ENCODE data around the gene APOBEC3A. TPM values are rescaled to one million over a fixed set of nuclear protein-coding genes. Genes with fewer than 3 reads are reported as not detected.
"Not testable (repeated sequence)": the region's sequence is repeated elsewhere in the genome, so short reads cannot be mapped to it uniquely, and the experiment has no call there.

APOBEC3A gene
- total RNA-seq, 1 experiment from 2014 or later = not detected

DNA sequence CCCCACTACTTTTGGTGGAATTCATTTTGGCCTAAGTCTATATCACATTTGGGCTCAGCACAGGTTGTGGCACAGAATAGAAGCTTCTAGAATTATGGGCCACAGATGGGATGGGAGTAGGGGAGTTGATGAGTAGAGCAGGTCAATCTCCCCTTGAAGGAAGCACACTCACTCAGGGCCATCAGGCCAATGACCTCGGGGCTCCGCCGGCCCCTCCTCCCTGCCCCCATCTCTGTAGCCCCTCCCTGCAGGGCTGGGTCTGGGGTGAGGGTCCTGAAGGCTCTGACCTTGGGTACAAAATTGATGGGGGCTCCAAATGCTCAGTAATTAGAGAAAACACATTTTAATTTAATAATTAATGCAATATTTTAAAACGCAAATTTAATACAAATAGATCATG, 3.3 kb downstream of the APOBEC3A start:
- not testable (repeated sequence) for DNase-seq; H3K27me3 ChIP-seq (ENCODE audit: control insufficient read depth, insufficient read depth, low read length)

GRCh38 chr22:38963291-38963738, 5.9 kb downstream of the APOBEC3A start:
- H3K27me3 ChIP-seq (ENCODE audit: control insufficient read depth, insufficient read depth, low read length); H3K4me3 ChIP-seq (ENCODE audit: insufficient read depth, low read depth, low read length); DNase-seq; H3K36me3 ChIP-seq (replicated peaks; ENCODE audit: control insufficient read depth, insufficient read depth, low read length): not testable (repeated sequence)

More for the DNA sequence above, 3.3 kb downstream of the APOBEC3A start:
- H3K4me3 ChIP-seq (ENCODE audit: insufficient read depth, low read depth, low read length); H3K36me3 ChIP-seq (replicated peaks; ENCODE audit: control insufficient read depth, insufficient read depth, low read length): not testable (repeated sequence)

- Histone ChIP-seq H3K4me3 (ENCODE audit: insufficient read depth, low read depth, low read length) (no peak overlapping the region), H3K27me3 (ENCODE audit: control insufficient read depth, insufficient read depth, low read length) (no peaks in the 10 kb centered on the region), H3K36me3 (replicated peaks; ENCODE audit: control insufficient read depth, insufficient read depth, low read length) (no peaks in the 10 kb centered on the region)
- DNase-seq = peak; percentile 66
Measured at GRCh38 chr22:38963872-38964271, 6.5 kb downstream of the APOBEC3A start.

DNA sequence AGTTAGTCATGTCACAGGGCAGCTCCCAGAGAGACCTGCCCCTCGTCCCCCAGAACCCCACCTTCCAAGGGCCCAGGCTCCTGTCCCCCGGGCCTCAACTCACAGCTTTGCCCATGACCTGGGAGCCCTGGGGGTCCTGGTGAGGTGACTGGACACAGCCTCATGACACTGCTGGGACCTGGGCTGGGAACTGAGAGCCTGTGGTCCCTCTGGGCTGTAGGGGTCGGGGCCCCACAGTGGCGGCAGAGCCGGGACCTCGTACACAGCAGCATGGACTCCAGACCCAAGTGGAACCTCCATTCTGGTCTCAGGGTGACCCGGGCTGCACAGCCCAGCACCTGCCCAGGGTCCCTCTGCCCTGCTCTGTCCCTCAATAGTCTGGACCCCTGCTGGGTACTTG, 6.9 kb downstream of the APOBEC3A start:
- DNase-seq = peak; percentile 39
- Histone ChIP-seq H3K4me3 (ENCODE audit: insufficient read depth, low read depth, low read length) (no peak overlapping the region), H3K36me3 (replicated peaks; ENCODE audit: control insufficient read depth, insufficient read depth, low read length) (no peaks in the 10 kb centered on the region), H3K27me3 (ENCODE audit: control insufficient read depth, insufficient read depth, low read length) (no peaks in the 10 kb centered on the region)

GRCh38 chr22:38964989-38965388, 7.6 kb downstream of the APOBEC3A start:
- no peaks in the 10 kb centered on the region for H3K27me3 ChIP-seq (ENCODE audit: control insufficient read depth, insufficient read depth, low read length)
- H3K36me3 ChIP-seq (replicated peaks; ENCODE audit: control insufficient read depth, insufficient read depth, low read length) = no peaks in the 10 kb centered on the region
- no peak overlapping the region for H3K4me3 ChIP-seq (ENCODE audit: insufficient read depth, low read depth, low read length)
- DNase-seq = no peak

DNA sequence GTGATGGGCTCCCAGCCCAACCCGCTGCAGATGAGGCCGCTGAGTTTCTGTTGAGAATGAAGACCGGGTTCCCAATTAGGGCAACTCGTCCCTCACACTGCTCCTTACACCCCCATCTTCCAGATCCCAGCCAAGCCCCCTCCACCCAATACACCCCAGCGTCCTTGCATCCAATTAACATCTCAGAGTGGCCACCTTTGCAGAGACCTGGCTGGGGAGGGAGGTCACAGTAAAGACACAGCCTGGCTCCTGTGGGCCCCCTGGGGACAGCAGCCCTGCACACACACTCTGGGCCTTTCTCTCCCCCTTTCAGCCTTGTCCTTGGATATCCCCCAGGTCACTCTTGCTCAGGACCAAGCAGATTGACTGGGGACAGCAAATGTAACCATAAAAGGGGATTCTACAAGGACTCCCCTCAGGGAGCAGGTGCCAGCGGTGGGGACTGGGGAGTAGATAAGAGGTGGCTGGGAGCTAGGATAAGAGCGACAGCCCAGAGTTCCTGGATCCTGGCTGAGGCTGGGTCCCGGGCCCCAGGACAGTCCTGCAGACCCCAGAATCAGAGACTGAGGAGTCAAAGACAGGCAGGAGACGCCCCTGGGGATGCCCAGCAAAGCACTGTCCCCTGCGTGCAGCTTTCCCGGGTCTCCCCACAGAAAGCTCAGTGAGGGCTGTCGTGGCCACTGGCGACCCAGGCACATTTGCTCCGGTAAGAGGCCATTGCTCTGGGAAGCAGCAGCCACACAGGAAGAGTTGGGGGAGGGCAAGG, 8.4 kb downstream of the APOBEC3A start:
- Histone ChIP-seq H3K36me3 (replicated peaks; ENCODE audit: control insufficient read depth, insufficient read depth, low read length) (no peaks in the 10 kb centered on the region), H3K27me3 (ENCODE audit: control insufficient read depth, insufficient read depth, low read length) (no peaks in the 10 kb centered on the region), H3K4me3 (ENCODE audit: insufficient read depth, low read depth, low read length) (no peak overlapping the region)
- peak; percentile 71 for DNase-seq

DNA sequence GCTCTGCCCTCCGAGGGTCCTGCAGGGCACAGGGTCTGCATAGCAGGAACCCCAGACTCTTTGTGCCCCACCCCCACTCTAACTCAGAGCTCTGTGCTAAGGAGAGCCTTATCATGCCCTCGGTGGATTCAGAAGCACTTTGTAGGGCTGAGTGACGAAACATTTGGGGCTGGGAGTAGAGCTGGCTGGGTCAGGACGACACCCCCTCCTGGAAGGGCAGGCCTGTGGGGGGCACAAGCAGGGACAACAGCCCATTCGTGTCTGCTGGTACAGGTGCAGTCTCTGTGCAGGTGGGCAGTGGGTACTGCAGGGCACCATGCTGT, 8.9 kb downstream of the APOBEC3A start:
- DNase-seq = peak; percentile 50
- no peaks in the 10 kb centered on the region for H3K36me3 ChIP-seq (replicated peaks; ENCODE audit: control insufficient read depth, insufficient read depth, low read length)
- H3K4me3 ChIP-seq (ENCODE audit: insufficient read depth, low read depth, low read length) = no peak overlapping the region
- no peaks in the 10 kb centered on the region for H3K27me3 ChIP-seq (ENCODE audit: control insufficient read depth, insufficient read depth, low read length)

GRCh38 chr22:38966942-38967341, 9.5 kb downstream of the APOBEC3A start:
- H3K27me3 ChIP-seq (ENCODE audit: control insufficient read depth, insufficient read depth, low read length) = no peaks in the 10 kb centered on the region
- peak; percentile 45 for DNase-seq
- no peak overlapping the region for H3K4me3 ChIP-seq (ENCODE audit: insufficient read depth, low read depth, low read length)

GRCh38 chr22:38967451-38968450, 10.3 kb downstream of the APOBEC3A start:
- H3K4me3 ChIP-seq (ENCODE audit: insufficient read depth, low read depth, low read length) = no peak overlapping the region
- DNase-seq = no peak
- no peaks in the 10 kb centered on the region for H3K36me3 ChIP-seq (replicated peaks; ENCODE audit: control insufficient read depth, insufficient read depth, low read length)
- no peaks in the 10 kb centered on the region for H3K27me3 ChIP-seq (ENCODE audit: control insufficient read depth, insufficient read depth, low read length)

More at GRCh38 chr22:38966942-38967341, 9.5 kb downstream of the APOBEC3A start:
- H3K36me3 ChIP-seq (replicated peaks; ENCODE audit: control insufficient read depth, insufficient read depth, low read length) = no peaks in the 10 kb centered on the region

DNA sequence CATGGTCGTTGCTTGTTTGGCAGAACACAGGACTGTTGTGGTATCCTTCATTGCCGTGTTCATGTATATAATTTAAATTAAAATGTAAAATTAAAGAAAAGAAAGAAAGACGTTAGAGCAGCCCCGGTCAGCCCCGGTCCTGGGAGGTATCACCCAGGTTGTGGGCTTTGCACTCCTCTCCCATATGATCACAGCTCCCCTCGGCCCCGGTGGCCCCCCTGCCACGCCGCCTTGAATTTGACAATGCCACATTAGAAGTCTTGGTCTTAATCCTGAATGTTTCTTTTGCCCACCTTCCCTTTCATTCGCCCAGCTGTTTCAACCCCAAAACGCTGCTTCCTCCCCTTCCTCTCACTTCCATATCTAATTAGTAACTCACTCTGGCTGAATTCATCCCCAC, 11.4 kb downstream of the APOBEC3A start:
- DNase-seq = no peak
- Histone ChIP-seq H3K27me3 (ENCODE audit: control insufficient read depth, insufficient read depth, low read length) (no peaks in the 10 kb centered on the region), H3K36me3 (replicated peaks; ENCODE audit: control insufficient read depth, insufficient read depth, low read length) (no peaks in the 10 kb centered on the region), H3K4me3 (ENCODE audit: insufficient read depth, low read depth, low read length) (no peak overlapping the region)

DNA sequence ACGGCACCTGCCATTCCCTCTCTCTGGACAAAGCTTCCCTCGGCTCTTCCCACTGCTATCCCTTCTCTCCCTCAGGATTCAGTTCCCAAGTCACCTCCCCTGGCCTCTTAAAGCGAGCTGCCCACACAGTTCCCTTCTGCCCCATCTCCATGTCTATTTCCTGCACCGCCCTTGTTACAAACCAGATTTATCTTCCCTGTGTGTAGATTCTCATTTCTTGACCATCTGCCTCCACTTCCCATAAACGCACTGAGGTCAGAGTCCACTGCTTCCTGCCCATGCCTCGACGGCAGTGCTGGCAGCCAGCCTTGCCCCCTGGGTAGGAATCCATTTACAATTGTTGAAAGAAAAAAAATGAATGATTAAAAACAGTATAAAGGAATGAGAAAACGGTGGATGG, 13.1 kb downstream of the APOBEC3A start:
- Histone ChIP-seq H3K27me3 (ENCODE audit: control insufficient read depth, insufficient read depth, low read length) (no peaks in the 10 kb centered on the region), H3K4me3 (ENCODE audit: insufficient read depth, low read depth, low read length) (no peak overlapping the region), H3K36me3 (replicated peaks; ENCODE audit: control insufficient read depth, insufficient read depth, low read length) (no peaks in the 10 kb centered on the region)
- DNase-seq = no peak

DNA sequence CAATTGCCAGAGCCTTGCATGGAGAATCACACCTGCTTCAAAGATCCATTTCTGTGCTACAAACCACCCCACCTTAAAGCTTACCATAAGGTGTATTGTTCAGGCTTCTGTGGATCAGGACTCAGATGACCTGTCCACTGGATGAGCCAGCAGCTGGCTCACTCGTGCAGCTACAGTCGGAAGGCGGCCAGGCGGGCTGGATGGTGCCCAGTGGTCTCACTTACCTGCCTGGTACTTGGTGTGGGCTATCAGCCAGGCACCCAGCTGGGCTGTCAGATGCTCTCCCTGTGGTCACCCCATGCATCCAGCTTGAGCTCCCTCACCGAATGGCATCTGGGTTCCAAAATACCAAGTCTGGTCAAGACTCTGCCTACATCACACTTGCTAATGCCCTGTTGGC, 13.8 kb downstream of the APOBEC3A start:
- DNase-seq = no peak
- no peaks in the 10 kb centered on the region for H3K27me3 ChIP-seq (ENCODE audit: control insufficient read depth, insufficient read depth, low read length)
- H3K36me3 ChIP-seq (replicated peaks; ENCODE audit: control insufficient read depth, insufficient read depth, low read length) = no peaks in the 10 kb centered on the region
- H3K4me3 ChIP-seq (ENCODE audit: insufficient read depth, low read depth, low read length) = no peak overlapping the region

DNA sequence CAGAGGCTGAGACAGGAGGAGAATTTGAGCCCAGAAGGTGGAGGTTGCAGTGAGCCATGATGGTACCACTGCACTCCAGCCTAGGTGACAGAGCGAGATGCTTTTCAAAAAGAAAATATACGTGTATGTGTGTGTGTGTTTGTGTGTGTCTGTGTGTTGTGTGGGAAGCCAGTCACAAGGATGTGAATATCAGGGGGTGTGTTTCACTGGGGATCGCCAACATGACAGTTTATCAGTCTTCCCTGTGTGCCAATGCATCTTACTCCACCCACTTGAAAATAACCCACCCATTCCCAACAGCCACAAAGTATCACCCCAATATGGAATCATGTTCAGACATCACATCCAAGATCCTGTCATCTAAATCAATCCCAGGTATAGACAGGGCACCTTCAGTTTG, 14.4 kb downstream of the APOBEC3A start:
- H3K27me3 ChIP-seq (ENCODE audit: control insufficient read depth, insufficient read depth, low read length) = no peaks in the 10 kb centered on the region
- no peak overlapping the region for H3K4me3 ChIP-seq (ENCODE audit: insufficient read depth, low read depth, low read length)
- DNase-seq = no peak

DNA sequence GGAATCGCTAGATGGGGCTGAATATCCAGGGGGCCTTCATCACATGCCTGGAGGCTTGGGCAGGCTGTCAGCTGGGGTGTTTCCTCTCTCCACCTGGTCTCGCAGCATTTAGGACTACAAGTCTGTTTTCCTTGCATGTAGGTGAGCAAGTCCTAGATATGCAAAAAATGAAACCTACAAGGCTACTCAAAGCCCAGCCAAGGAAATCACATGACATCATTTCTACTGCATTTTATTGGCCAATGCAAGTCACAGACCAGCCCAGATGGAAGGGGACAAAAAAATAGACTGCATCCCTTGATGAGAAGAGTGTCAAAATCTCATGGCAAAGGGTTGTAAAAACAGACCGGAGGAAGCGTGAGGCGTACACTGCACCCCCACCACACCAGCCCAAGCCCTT, 15.1 kb downstream of the APOBEC3A start:
- H3K27me3 ChIP-seq (ENCODE audit: control insufficient read depth, insufficient read depth, low read length) = no peaks in the 10 kb centered on the region
- H3K4me3 ChIP-seq (ENCODE audit: insufficient read depth, low read depth, low read length) = no peak overlapping the region
- DNase-seq = no peak
- H3K36me3 ChIP-seq (replicated peaks; ENCODE audit: control insufficient read depth, insufficient read depth, low read length) = no peaks in the 10 kb centered on the region

More for the DNA sequence above, 14.4 kb downstream of the APOBEC3A start:
- no peaks in the 10 kb centered on the region for H3K36me3 ChIP-seq (replicated peaks; ENCODE audit: control insufficient read depth, insufficient read depth, low read length)

Measured in H7 (cell line).